Muscle layer of duodenum (tissue), 2 donors: ENCODE results near the gene TXNRD3.
"Not testable (repeated sequence)": the region's sequence is repeated elsewhere in the genome, so short reads cannot be mapped to it uniquely, and the experiment has no call there.

ENCODE experiments used
- H3K27ac ChIP-seq: one replicate; pipeline ENCODE4 v1.7.0; 2013; ENCODE audit warnings: mild to moderate bottlenecking, low read length
- H3K27me3 ChIP-seq: one replicate; pipeline ENCODE4 v1.7.0; 2013; ENCODE audit warnings: low read depth, mild to moderate bottlenecking, control low read depth, low read length
- H3K36me3 ChIP-seq, 2 donors: one replicate each; pipeline ENCODE4 v1.7.0; 2013; ENCODE audit warnings: low read length in 2 of 2, control low read depth in 1 of 2, mild to moderate bottlenecking in 1 of 2; ENCODE audit not compliant: insufficient read depth in 2 of 2, control insufficient read depth in 1 of 2
- H3K4me1 ChIP-seq, 2 donors: one replicate each; pipeline ENCODE4 v1.7.0; 2013; ENCODE audit warnings: low read length in 2 of 2, mild to moderate bottlenecking in 2 of 2, control low read depth in 1 of 2, moderate library complexity in 1 of 2; ENCODE audit not compliant: insufficient read depth in 2 of 2, control insufficient read depth in 1 of 2
- H3K4me3 ChIP-seq, 2 donors: one replicate each; pipeline ENCODE4 v1.7.0; 2013; ENCODE audit warnings: low read length in 2 of 2, low read depth in 1 of 2, mild to moderate bottlenecking in 1 of 2
- H3K9me3 ChIP-seq, 2 donors: one replicate each; pipeline ENCODE4 v1.7.0; 2013; ENCODE audit warnings: low read length in 2 of 2, control low read depth in 1 of 2, mild to moderate bottlenecking in 1 of 2; ENCODE audit not compliant: control insufficient read depth in 1 of 2
- donor health status: healthy.

Gene TXNRD3

DNA sequence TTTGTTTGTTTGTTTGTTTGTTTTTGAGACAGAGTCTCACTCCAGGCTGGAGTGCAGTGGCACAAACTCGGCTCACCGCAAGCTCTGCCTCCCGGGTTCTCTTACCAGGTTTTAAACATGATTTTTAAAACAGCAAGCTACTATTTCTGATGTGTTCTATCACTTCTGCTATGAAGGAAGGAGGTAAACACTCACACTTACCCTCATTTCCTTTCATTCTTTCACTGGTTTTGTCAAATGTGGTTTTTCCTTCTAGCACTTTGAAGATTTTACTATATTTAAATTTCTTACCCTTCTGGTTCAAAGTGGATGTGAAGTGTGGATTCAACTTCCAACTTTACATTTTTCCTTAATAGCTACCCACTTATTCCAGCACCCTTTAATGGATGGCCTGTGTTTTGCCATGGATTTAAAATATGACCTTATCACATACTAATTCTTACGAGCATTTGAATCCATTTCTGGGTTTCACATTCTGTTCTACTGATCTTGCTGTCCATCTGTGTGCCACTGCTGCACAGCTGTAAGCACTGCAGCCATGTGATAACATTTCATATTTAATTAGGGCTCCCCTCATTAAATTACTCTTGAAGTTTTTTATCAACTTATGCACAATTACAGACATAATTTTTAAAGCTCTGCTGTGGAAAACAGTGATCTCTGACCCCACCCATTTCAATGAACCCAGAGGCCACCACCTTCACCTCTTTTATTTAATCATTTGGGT lies 42.3 kb downstream of the TXNRD3 start:
- Histone ChIP-seq H3K27me3 (no peaks in the 10 kb centered on the region), H3K9me3 (no peaks in the 10 kb centered on the region), H3K4me1 (no peaks in the 10 kb centered on the region), H3K4me3 (no peak overlapping the region), H3K27ac (no peak overlapping the region), H3K36me3 (peaks cover 16 to 42% of the 10 kb centered on the region in 2 donors)

DNA sequence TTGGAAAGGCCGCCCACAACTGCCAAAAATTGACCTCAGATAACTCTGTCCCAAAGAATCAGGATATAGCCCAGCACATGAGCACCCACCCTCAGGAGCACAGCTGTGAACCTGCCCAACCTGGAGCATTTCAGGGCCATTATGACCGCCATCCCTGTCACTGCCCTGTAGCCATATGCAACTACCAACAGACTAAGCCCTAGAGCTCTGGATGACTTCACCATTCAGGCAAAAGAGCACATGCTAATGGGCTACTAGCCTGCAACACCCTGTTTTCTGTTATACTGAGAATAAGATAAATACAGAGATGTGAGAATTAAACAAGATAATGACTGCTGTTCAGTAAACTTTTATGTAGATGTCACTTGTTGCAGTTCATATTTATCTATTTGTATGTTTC lies 45.0 kb downstream of the TXNRD3 start:
- peaks cover 27 to 60% of the 10 kb centered on the region in 2 donors for H3K36me3 ChIP-seq
- no peak overlapping the region for H3K27ac ChIP-seq
- no peaks in the 10 kb centered on the region for H3K27me3 ChIP-seq
- H3K4me1 ChIP-seq: no peaks in the 10 kb centered on the region
- H3K9me3 ChIP-seq: no peaks in the 10 kb centered on the region
- H3K4me3 ChIP-seq: no peak overlapping the region

GRCh38 chr3:126607214-126607908 lies 47.6 kb downstream of the TXNRD3 start:
- Histone ChIP-seq H3K4me3 (no peak overlapping the region), H3K27me3 (no peaks in the 10 kb centered on the region), H3K4me1 (no peaks in the 10 kb centered on the region), H3K27ac (no peak overlapping the region), H3K36me3 (peaks cover 27 to 66% of the 10 kb centered on the region in 2 donors), H3K9me3 (no peaks in the 10 kb centered on the region)

DNA sequence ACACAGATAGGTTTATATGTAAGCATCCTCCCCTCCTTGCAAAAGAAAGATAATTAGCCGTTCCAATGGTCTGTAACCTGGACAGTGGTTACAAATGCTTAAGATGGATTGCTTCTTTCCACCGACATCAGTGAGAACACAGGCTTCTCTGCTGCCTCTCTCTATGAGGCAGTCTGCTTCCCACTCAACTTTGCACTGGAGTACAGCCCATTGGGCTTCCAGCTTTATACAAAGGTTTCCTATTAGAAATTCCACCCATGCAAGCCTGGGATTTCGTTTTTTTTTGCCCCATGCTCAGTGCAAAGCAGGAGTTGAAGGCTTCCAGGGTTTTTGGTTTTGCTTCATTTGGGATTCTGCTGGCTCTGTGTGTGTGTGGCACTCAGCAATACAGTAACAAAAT lies 48.9 kb downstream of the TXNRD3 start:
- H3K9me3 ChIP-seq: no peaks in the 10 kb centered on the region
- peaks cover 27 to 59% of the 10 kb centered on the region in 2 donors for H3K36me3 ChIP-seq
- H3K27ac ChIP-seq: no peak overlapping the region
- no peaks in the 10 kb centered on the region for H3K4me1 ChIP-seq
- no peaks in the 10 kb centered on the region for H3K27me3 ChIP-seq
- no peak overlapping the region for H3K4me3 ChIP-seq

DNA sequence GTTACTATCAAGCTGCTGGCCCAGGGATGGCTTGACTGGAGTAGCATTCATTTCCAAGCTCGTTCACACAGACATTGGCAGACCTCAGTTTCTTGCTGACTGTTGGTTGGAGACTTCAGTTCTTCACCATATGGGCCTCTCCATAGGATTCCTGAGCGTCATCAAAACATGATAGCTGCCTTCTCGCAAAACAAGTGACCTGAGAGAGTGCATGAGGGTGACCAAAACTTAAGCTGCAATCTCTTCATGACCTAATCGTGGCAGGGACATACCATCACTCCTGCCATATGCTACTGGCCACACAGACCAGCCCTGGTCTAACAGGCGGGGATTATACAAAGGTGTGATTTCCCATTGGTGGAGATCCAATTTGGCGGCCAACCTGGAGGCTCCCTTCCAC lies 50.2 kb downstream of the TXNRD3 start:
- Histone ChIP-seq H3K27me3 (no peaks in the 10 kb centered on the region), H3K36me3 (peaks cover 19 to 47% of the 10 kb centered on the region in 2 donors), H3K4me1 (no peaks in the 10 kb centered on the region), H3K9me3 (no peaks in the 10 kb centered on the region), H3K27ac (no peak overlapping the region), H3K4me3 (no peak overlapping the region)

GRCh38 chr3:126599101-126599500 lies 55.8 kb downstream of the TXNRD3 start:
- Histone ChIP-seq H3K9me3 (no peaks in the 10 kb centered on the region), H3K36me3 (peaks cover 0 to 8% of the 10 kb centered on the region in 2 donors), H3K4me1 (no peaks in the 10 kb centered on the region), H3K4me3 (no peak overlapping the region), H3K27me3 (no peaks in the 10 kb centered on the region), H3K27ac (no peak overlapping the region)

- H3K4me3 ChIP-seq, H3K9me3 ChIP-seq, H3K36me3 ChIP-seq, H3K27me3 ChIP-seq, H3K27ac ChIP-seq, H3K4me1 ChIP-seq: not testable (repeated sequence)
Measured at GRCh38 chr3:126595479-126595878, 59.4 kb downstream of the TXNRD3 start.

GRCh38 chr3:126591515-126591914 lies 63.4 kb downstream of the TXNRD3 start:
- not testable (repeated sequence) for H3K36me3 ChIP-seq, H3K9me3 ChIP-seq, H3K4me3 ChIP-seq, H3K27ac ChIP-seq, H3K4me1 ChIP-seq, H3K27me3 ChIP-seq

DNA sequence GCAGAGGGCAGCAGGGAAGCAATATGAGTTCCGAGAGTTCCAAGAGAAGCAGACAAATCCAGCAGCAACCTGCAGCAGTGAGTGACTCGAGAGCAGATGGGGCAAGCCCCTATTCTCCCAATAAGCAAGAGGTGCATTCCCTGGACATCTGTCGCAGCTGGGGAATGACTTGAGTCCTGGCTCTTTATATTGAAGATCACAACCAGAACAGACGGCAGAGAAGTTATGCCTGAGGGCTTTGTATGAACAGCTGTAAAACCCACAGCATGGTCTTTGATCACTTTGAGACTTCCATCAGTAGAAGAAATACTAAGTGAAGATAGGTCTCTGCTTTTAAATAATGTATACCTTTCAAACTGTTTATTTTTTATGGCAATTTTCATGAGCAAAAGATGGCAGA lies 72.6 kb downstream of the TXNRD3 start:
- Histone ChIP-seq H3K36me3 (no peaks in the 10 kb centered on the region), H3K9me3 (peaks cover 0 to 4% of the 10 kb centered on the region in 2 donors), H3K27me3 (no peaks in the 10 kb centered on the region), H3K27ac (no peak overlapping the region), H3K4me3 (no peak overlapping the region), H3K4me1 (no peaks in the 10 kb centered on the region)

- Histone ChIP-seq H3K27ac (no peak overlapping the region), H3K27me3 (no peaks in the 10 kb centered on the region), H3K4me3 (no peak overlapping the region), H3K36me3 (no peaks in the 10 kb centered on the region), H3K9me3 (peaks cover 0 to 4% of the 10 kb centered on the region in 2 donors), H3K4me1 (no peaks in the 10 kb centered on the region)
Measured at GRCh38 chr3:126581569-126581968, 73.4 kb downstream of the TXNRD3 start.

GRCh38 chr3:126580746-126581145 lies 74.2 kb downstream of the TXNRD3 start:
- Histone ChIP-seq H3K4me3 (no peak overlapping the region), H3K4me1 (no peaks in the 10 kb centered on the region), H3K36me3 (no peaks in the 10 kb centered on the region), H3K27ac (no peak overlapping the region), H3K9me3 (peaks cover 0 to 4% of the 10 kb centered on the region in 2 donors), H3K27me3 (no peaks in the 10 kb centered on the region)
